Kidney tubule cell (primary cell): ENCODE results near the gene SCFD2.
"Not testable (repeated sequence)": the region's sequence is repeated elsewhere in the genome, so short reads cannot be mapped to it uniquely, and the experiment has no call there.

Experiments used
- DNase-seq: peaks from one replicate; pipeline ENCODE4 v3.0.0-alpha.2; 2018; ENCODE audit warnings: low spot score

The SCFD2 gene

GRCh38 chr4:53100501-53101190 lies 265.2 kb downstream of the SCFD2 start:
- peak; percentile 6 for DNase-seq

GRCh38 chr4:53098681-53099121 lies 267.2 kb downstream of the SCFD2 start:
- DNase-seq = peak; percentile 68

- no peak for DNase-seq
Observed at GRCh38 chr4:53094040-53094439, 271.8 kb downstream of the SCFD2 start.

- DNase-seq = no peak
Observed at GRCh38 chr4:53089936-53090729, 275.7 kb downstream of the SCFD2 start.

GRCh38 chr4:53088152-53088551 lies 277.7 kb downstream of the SCFD2 start:
- DNase-seq = no peak

- no peak for DNase-seq
Observed at GRCh38 chr4:53076374-53076958, 289.4 kb downstream of the SCFD2 start.

GRCh38 chr4:53075162-53075785 lies 290.6 kb downstream of the SCFD2 start:
- no peak for DNase-seq

- DNase-seq = peak; percentile 6
Observed at GRCh38 chr4:53068755-53069330, 297.0 kb downstream of the SCFD2 start.

GRCh38 chr4:53067125-53067802 lies 298.6 kb downstream of the SCFD2 start:
- DNase-seq = no peak

- DNase-seq = no peak
Observed at GRCh38 chr4:53066155-53066554, 299.7 kb downstream of the SCFD2 start.

- DNase-seq = no peak
Observed at GRCh38 chr4:53064609-53065008, 301.3 kb downstream of the SCFD2 start.

- DNase-seq = no peak
Observed at GRCh38 chr4:53061091-53061850, 304.6 kb downstream of the SCFD2 start.

GRCh38 chr4:53060278-53060677 lies 305.6 kb downstream of the SCFD2 start:
- DNase-seq = no peak

- DNase-seq = no peak
Observed at GRCh38 chr4:53059871-53060270, 306.0 kb downstream of the SCFD2 start.

GRCh38 chr4:53059256-53059655 lies 306.6 kb downstream of the SCFD2 start:
- DNase-seq = no peak

GRCh38 chr4:53057679-53058078 lies 308.2 kb downstream of the SCFD2 start:
- DNase-seq = no peak

GRCh38 chr4:53057108-53057507 lies 308.8 kb downstream of the SCFD2 start:
- not testable (repeated sequence) for DNase-seq

- DNase-seq = no peak
Observed at GRCh38 chr4:53055716-53056403, 310.0 kb downstream of the SCFD2 start.

- DNase-seq = peak; percentile 33
Observed at GRCh38 chr4:53055274-53055673, 310.6 kb downstream of the SCFD2 start.

- DNase-seq = no peak
Observed at GRCh38 chr4:53050361-53050774, 315.5 kb downstream of the SCFD2 start.
